Endothelial cell of umbilical vein (primary cell): ENCODE measurements around the gene MRGPRE. TPM values are rescaled to one million over a fixed set of nuclear protein-coding genes. Genes with fewer than 3 reads are reported as not detected.

ENCODE experiments used
- BruUV-seq: library from RNA; stranded (reverse); fragments of 400-500 nt; replicated peaks from 2 replicates; lab custom pipeline; 2021; lab: Mats Ljungman, UMichigan
- CTCF ChIA-PET: fragments of 300-600, 350-600 bp; sonication (Branson Sonifier 250); formaldehyde crosslinking; loops from one replicate; lab custom pipeline; 2021; ENCODE audit warnings: antibody characterized with exemption, inconsistent platforms; lab: Charles Lee
- POLR2A ChIA-PET: fragments of 300-600, 350-600 bp; sonication (Branson Sonifier 250); formaldehyde crosslinking; loops from one replicate; lab custom pipeline; 2021; ENCODE audit warnings: antibody characterized with exemption, inconsistent platforms; lab: Charles Lee
- DNase-seq: peaks from one replicate; pipeline ENCODE4 v3.0.0-alpha.2; 2011; ENCODE audit warnings: low read depth, low spot score
- FAIRE-seq: peaks from 2 replicates; lab custom pipeline; 2011; peaks lifted over from hg19 to GRCh38; lab: Jason Lieb, UNC
- H2AFZ ChIP-seq: 2 replicates; pipeline ENCODE4 v1.6.0; 2012; ENCODE audit warnings: low read depth, low read length, control low read depth, inconsistent platforms
- H3K27ac ChIP-seq: 2 replicates; pipeline ENCODE4 v1.5.1; 2011; ENCODE audit warnings: low read depth, mild to moderate bottlenecking, control low read depth, low read length, moderate library complexity; ENCODE audit not compliant: insufficient read depth
- H3K27me3 ChIP-seq, 2 experiments: 2 replicates each; pipeline versions ENCODE4 v1.6.0 to v1.6.1; 2011; ENCODE audit warnings: low read length in 2 of 2, mixed read lengths in 1 of 2; ENCODE audit not compliant: control insufficient read depth in 2 of 2, insufficient read depth in 2 of 2
- H3K36me3 ChIP-seq, 2 experiments: 2 replicates in 1 of 2; 3 replicates in 1 of 2; pipeline ENCODE4 v1.5.1; 2011; ENCODE audit warnings: low read length in 2 of 2, mild to moderate bottlenecking in 1 of 2, moderate library complexity in 1 of 2; ENCODE audit not compliant: control insufficient read depth in 2 of 2, insufficient read depth in 2 of 2; ENCODE audit errors: extremely low read depth in 1 of 2
- H3K4me1 ChIP-seq: 3 replicates; pipeline ENCODE4 v1.5.1; 2011; ENCODE audit warnings: mild to moderate bottlenecking, low read length; ENCODE audit not compliant: control insufficient read depth, insufficient read depth; ENCODE audit errors: extremely low read depth
- H3K4me2 ChIP-seq: 2 replicates; pipeline ENCODE4 v1.6.1; 2011; ENCODE audit warnings: low read length, control low read depth, mixed read lengths; ENCODE audit not compliant: insufficient read depth
- H3K4me3 ChIP-seq, 3 experiments: fragments of 200-600 bp in 1 of 3; sonication (generic), shearing (Covaris generic) in 1 of 3; replicated peaks in 1 of 3; 2 replicates each; pipeline ENCODE4 v1.5.1; 2011 to 2016; ENCODE audit warnings: control low read depth in 3 of 3, low read length in 3 of 3, mild to moderate bottlenecking in 2 of 3, inconsistent platforms in 1 of 3, low read depth in 1 of 3, moderate library complexity in 1 of 3; ENCODE audit not compliant: insufficient read depth in 1 of 3
- H3K79me2 ChIP-seq: 2 replicates; pipeline ENCODE4 v1.6.0; 2012; ENCODE audit warnings: low read length, inconsistent platforms; ENCODE audit not compliant: control insufficient read depth, insufficient read depth
- H3K9ac ChIP-seq: replicated peaks from 2 replicates; pipeline ENCODE3; 2011; ENCODE audit warnings: low read length, control low read depth; ENCODE audit not compliant: insufficient read depth; ENCODE audit errors: extremely low read depth
- H3K9me1 ChIP-seq: replicated peaks from 3 replicates; pipeline ENCODE4 v1.6.0; 2011; ENCODE audit warnings: mild to moderate bottlenecking, low read length; ENCODE audit not compliant: control insufficient read depth, insufficient read depth; ENCODE audit errors: extremely low read depth
- H3K9me3 ChIP-seq: replicated peaks from 2 replicates; pipeline ENCODE4 v1.5.1; 2012; ENCODE audit warnings: low read length, inconsistent platforms; ENCODE audit not compliant: control insufficient read depth, insufficient read depth
- H4K20me1 ChIP-seq: replicated peaks from 2 replicates; pipeline ENCODE3; 2011; ENCODE audit warnings: mild to moderate bottlenecking, low read length; ENCODE audit not compliant: control insufficient read depth, insufficient read depth; ENCODE audit errors: extremely low read depth
- EZH2 ChIP-seq: IDR thresholded peaks from 2 replicates; pipeline ENCODE4 v1.6.1; 2012; ENCODE audit warnings: borderline replicate concordance, low read depth, mild to moderate bottlenecking, moderate library complexity, low read length, inconsistent platforms; ENCODE audit not compliant: severe bottlenecking
- FOS ChIP-seq: IDR thresholded peaks from 2 replicates; pipeline ENCODE4 v1.6.1; 2011; ENCODE audit warnings: mild to moderate bottlenecking, low read length, moderate library complexity, borderline replicate concordance; ENCODE audit not compliant: insufficient read depth
- GATA2 ChIP-seq: IDR thresholded peaks from 2 replicates; pipeline ENCODE4 v1.7.0; 2011; ENCODE audit warnings: low read depth, mild to moderate bottlenecking, moderate library complexity, mixed read lengths, low read length; ENCODE audit not compliant: insufficient read length, insufficient read depth
- JUN ChIP-seq: IDR thresholded peaks from 2 replicates; pipeline ENCODE4 v1.6.1; 2011; ENCODE audit warnings: borderline replicate concordance, low read depth; ENCODE audit not compliant: insufficient read length, insufficient read depth
- MYC ChIP-seq: IDR thresholded peaks from one replicate; pipeline ENCODE4 v1.6.1; 2011; ENCODE audit warnings: mild to moderate bottlenecking, low read depth, low read length
- POLR2A ChIP-seq: IDR thresholded peaks from 2 replicates; pipeline ENCODE4 v1.6.1; 2012; ENCODE audit warnings: low read depth, mild to moderate bottlenecking, control low read depth, low read length
- POLR2AphosphoS5 ChIP-seq: IDR thresholded peaks from 2 replicates; pipeline ENCODE4 v1.6.1; 2012; ENCODE audit warnings: low read depth, mild to moderate bottlenecking, control low read depth, low read length, moderate library complexity; ENCODE audit not compliant: insufficient read depth
- dilution Hi-C: fragments of 300-500 bp; cut with MboI; formaldehyde crosslinking; loops from one replicate; pipeline ENCODE4 v1.15.0; 2019; ENCODE audit warnings: low sequenced_read_pairs; ENCODE audit not compliant: extremely low pct_ligation_motif_present
- intact Hi-C: fragments of 100-400 bp; cut with micrococcal nuclease; formaldehyde crosslinking; loops from one replicate; pipeline ENCODE4 v1.10.0; 2022
- polyA plus RNA-seq, 4 experiments: library from polyadenylated mRNA; depleted of rRNA in 3 of 4; stranded (reverse) in 3 of 4; unstranded in 1 of 4; fragments of >200 nt; gene quantifications; 2 replicates each; pipeline versions ENCODE4 v1.2.1 to v1.2.3, GENCODE V29; 2011 to 2012; ENCODE audit warnings: missing spikeins in 1 of 4
- total RNA-seq: library from RNA; stranded (reverse); gene quantifications from 2 replicates; pipeline ENCODE4 v1.2.3, GENCODE V29; 2021
- TF ChIP-seq, protein P1 (sequence below), 2 donors: IDR thresholded peaks; 1 replicate in 1 of 2; 2 replicates in 1 of 2; pipeline ENCODE4 v1.5.1; 2011; ENCODE audit warnings: low read length in 2 of 2, mild to moderate bottlenecking in 2 of 2, moderate library complexity in 2 of 2, control low read depth in 1 of 2, inconsistent platforms in 1 of 2, low read depth in 1 of 2; ENCODE audit not compliant: insufficient read depth in 1 of 2; ENCODE audit errors: extremely low read depth in 1 of 2
- TF ChIP-seq, protein P2 (sequence below): IDR thresholded peaks from 2 replicates; pipeline ENCODE4 v1.6.1; 2011; ENCODE audit not compliant: insufficient read depth, insufficient read length

MRGPRE gene
- total and polyA plus RNA-seq, 2 donors (not counting 3 experiments of a cell fraction or from before 2014, with no cell fraction given): not detected

DNA sequence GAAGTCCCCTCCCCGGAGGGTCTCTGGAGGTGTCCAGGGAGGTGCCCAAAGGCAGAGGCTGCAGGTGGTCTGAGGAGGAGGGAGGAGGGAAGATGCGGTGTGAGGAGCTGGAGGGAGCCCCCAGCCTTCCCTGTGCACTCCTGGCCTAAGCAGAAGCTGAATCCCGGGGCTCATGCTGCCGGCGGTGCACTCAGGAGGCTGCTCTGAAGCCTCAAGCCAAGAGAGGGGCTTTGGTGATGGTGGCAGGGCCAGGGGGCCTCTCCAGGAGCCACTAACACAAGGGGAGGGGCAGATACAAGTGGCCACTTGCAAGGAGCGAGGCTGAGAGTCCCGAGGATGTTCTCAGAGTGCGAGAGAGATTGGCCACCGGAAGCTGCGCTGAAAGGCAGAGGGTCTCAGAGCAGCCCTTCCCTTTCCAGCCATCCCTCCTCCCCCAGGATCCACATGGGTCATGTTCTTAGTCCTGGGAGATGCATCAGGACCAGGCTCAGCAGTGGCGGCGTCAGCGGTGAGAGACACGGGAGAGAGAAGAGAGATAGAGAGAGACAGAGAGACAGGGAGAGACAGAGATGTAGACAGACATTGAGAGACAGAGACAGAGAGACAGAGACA is 12.8 kb downstream of the MRGPRE start:
- H3K36me3 ChIP-seq: no peaks in the 10 kb centered on the region
- TF ChIP-seq POLR2A (no peak), MYC (no peak), FOS (no peak), GATA2 (no peak), EZH2 (no peak), POLR2AphosphoS5 (no peak), JUN (no peak)
- TF ChIP-seq, protein P1, sequence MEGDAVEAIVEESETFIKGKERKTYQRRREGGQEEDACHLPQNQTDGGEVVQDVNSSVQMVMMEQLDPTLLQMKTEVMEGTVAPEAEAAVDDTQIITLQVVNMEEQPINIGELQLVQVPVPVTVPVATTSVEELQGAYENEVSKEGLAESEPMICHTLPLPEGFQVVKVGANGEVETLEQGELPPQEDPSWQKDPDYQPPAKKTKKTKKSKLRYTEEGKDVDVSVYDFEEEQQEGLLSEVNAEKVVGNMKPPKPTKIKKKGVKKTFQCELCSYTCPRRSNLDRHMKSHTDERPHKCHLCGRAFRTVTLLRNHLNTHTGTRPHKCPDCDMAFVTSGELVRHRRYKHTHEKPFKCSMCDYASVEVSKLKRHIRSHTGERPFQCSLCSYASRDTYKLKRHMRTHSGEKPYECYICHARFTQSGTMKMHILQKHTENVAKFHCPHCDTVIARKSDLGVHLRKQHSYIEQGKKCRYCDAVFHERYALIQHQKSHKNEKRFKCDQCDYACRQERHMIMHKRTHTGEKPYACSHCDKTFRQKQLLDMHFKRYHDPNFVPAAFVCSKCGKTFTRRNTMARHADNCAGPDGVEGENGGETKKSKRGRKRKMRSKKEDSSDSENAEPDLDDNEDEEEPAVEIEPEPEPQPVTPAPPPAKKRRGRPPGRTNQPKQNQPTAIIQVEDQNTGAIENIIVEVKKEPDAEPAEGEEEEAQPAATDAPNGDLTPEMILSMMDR (IDR thresholded peaks at IDR 0.05; ENCODE audit: extremely low read depth in 1 of 2, insufficient read depth in 1 of 2, low read depth in 1 of 2, low read length in 2 of 2): no peak
- TF ChIP-seq, protein P2, sequence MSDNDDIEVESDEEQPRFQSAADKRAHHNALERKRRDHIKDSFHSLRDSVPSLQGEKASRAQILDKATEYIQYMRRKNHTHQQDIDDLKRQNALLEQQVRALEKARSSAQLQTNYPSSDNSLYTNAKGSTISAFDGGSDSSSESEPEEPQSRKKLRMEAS: no peak
- DNase-seq (no peak), FAIRE-seq (no peak)
- POLR2A ChIA-PET: no interaction called here
- H3K9me3 ChIP-seq: no peaks in the 10 kb centered on the region
- no peaks in the 10 kb centered on the region for H3K79me2 ChIP-seq
- H3K4me3 ChIP-seq: no peak overlapping the region
- no peaks in the 10 kb centered on the region for H4K20me1 ChIP-seq
- no TSS peak for BruUV-seq
- H3K4me2 ChIP-seq: no peak overlapping the region
- CTCF ChIA-PET: interaction anchor here (1.2 to 2.8 kb wide), 3 partner anchors 128 to 189 kb away, joined by 3 to 13 read pairs (median 6); no protein-coding TSS in a partner anchor
- H3K9me1 ChIP-seq: no peaks in the 10 kb centered on the region
- H3K4me1 ChIP-seq: no peaks in the 10 kb centered on the region
- H2AFZ ChIP-seq: no peak overlapping the region
- intact Hi-C loops (loop anchor here (5.0 kb wide), 2 partner anchors 52 to 287 kb away; partner anchors contain the start of gene OSBPL5), dilution Hi-C loops (no loop called here)
- H3K27me3 ChIP-seq: no peaks in the 10 kb centered on the region
- H3K9ac ChIP-seq: no peak overlapping the region
- no peak overlapping the region for H3K27ac ChIP-seq
